Endometrium (tissue), 2 donors: ENCODE results near the gene LAMA3.

Source experiments
- FAIRE-seq: peaks from 2 replicates; lab custom pipeline; 2012; peaks lifted over from hg19 to GRCh38; lab: Jason Lieb, UNC
- donor health status: control.
- donor health status: control.

The LAMA3 gene

GRCh38 chr18:23910032-23910431 is 220.8 kb downstream of the LAMA3 start:
- no peak for FAIRE-seq

GRCh38 chr18:23912356-23912755 is 223.1 kb downstream of the LAMA3 start:
- FAIRE-seq: no peak

- FAIRE-seq: no peak
Observed at GRCh38 chr18:23916338-23916737, 227.1 kb downstream of the LAMA3 start.

DNA sequence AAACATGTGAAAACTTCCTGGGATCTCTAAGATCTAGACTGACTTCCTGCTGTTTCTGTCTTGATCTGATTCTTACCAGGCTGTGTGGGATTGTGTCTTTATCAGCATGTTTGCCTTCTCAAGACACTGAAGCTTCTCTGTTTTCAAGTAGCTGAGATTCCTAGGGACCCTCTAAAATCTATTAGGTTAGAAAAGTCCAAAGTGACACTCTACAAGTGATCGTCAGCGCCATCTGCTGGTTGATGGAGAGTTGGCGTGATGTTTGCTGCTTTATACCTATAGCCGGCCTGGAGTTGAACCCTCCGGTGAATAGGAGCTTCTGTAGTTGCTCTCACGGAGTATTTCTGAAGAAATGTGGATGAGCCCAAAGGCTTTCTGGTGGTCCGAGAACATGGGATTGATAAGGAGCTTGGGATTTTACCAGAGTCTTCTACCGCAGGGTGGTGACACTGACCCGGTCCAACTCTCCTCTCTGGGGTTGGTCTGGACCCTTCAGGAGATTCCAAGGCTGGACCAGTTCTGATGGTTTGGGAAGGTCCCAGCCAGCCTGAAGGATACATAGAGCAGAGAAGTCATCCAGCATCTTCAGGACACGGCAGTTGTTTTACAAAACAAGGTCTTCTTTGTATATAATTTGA is 229.3 kb downstream of the LAMA3 start:
- FAIRE-seq: no peak

DNA sequence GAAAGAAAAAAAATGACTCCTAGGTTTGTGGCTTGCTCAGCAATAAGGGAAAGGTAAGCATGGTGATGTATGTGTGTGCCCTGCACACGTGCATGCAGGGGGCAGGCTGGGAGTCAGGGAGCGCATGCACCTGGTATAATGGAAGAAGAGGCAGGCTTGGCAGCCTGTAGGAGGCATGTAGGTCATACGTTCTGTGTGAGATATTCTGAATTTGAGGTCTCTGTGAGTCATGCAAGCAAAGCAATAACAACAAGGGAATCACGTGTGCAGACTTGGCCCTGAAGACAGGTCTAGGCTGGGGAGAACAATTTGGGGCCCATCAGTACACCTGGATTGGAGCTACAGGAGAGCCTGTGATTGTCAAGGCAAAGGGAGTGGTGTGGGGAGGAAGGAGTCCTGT is 230.8 kb downstream of the LAMA3 start:
- no peak for FAIRE-seq

GRCh38 chr18:23921716-23922285 is 232.5 kb downstream of the LAMA3 start:
- FAIRE-seq: no peak

- no peak for FAIRE-seq
Observed at GRCh38 chr18:23922939-23923338, 233.7 kb downstream of the LAMA3 start.

DNA sequence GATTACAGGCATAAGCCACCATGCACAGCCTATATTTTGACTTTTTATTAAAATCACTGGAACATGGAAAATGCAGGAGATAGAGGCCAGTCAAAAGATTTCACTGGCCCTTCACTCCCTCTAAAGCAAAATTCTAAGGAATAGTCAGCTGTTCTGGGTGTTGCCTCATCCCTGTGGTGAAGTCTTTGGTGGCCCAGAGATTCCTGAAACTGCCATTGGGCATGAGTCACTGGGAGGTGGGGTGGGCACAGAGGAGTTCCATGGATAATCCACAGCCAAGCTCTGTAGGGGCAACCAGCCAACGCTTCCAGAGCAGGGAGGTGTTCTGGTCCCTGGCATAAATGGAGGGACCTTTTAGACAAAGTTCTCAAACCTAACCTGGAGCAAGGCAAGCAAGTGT is 235.6 kb downstream of the LAMA3 start:
- no peak for FAIRE-seq

- FAIRE-seq: no peak
Observed at GRCh38 chr18:23926571-23926970, 237.3 kb downstream of the LAMA3 start.

DNA sequence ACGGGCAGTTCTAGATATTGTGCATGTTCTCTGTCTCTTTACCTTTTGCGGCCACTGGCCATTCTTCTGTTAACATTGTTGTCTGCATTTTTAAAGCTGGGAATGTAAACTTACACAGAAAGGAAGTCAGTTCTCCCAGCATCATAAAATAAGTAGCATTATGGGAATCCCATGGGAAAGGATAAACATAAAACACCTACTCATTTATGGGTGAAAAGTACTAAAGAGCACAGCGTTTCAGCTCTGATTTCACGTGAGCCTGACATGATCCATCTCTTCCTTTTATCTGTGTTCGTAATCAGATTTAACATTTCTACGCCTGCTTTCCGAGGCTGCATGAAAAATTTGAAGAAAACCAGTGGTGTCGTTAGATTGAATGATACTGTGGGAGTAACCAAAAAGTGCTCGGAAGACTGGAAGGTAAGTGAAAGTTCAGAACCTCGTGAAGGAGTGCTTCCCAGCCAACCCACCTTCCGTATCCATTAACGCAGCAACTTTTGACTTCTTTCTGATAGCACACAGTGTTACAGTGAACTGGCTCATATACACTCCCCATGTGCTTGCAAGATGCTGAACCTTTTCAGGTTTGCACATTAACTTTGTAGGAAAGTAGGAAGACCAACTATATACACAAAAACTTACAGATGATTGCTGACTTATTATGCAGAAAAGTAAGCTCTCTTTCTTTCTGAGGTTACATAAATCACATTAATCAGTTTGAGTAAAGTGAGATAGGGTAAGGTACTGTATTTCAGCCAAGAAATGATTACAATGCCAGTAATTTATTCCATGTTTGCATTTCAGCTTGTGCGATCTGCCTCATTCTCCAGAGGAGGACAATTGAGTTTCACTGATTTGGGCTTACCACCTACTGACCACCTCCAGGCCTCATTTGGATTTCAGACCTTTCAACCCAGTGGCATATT is 238.8 kb downstream of the LAMA3 start:
- FAIRE-seq: no peak

GRCh38 chr18:23929362-23929930 is 240.2 kb downstream of the LAMA3 start:
- FAIRE-seq: no peak

GRCh38 chr18:23930002-23930401 is 240.7 kb downstream of the LAMA3 start:
- FAIRE-seq: no peak

- FAIRE-seq: no peak
Observed at GRCh38 chr18:23932385-23933067, 243.3 kb downstream of the LAMA3 start.

- no peak for FAIRE-seq
Observed at GRCh38 chr18:23933407-23933806, 244.2 kb downstream of the LAMA3 start.

DNA sequence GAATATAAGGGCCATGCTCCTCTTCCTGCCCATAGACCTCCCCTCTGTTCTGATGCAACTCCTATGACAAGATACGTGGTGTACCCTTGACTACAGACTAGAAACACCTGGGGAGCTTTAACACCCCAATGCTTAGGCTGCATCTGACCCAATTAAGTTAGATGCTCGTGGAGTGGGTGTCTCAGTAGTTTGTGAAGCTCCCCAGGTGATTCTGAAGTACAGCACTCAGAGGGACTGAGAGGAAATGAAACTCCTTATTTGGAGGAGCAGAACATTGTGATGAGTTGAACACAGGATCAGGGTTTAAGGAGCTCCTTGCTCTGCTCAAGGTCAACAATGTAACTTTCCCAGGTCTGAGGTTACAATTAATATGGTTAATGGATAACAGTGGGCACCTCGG is 245.0 kb downstream of the LAMA3 start:
- FAIRE-seq: no peak

- FAIRE-seq: no peak
Observed at GRCh38 chr18:23934863-23935262, 245.6 kb downstream of the LAMA3 start.

GRCh38 chr18:23935804-23936203 is 246.6 kb downstream of the LAMA3 start:
- FAIRE-seq: no peak

- no peak for FAIRE-seq
Observed at GRCh38 chr18:23936381-23936958, 247.2 kb downstream of the LAMA3 start.

DNA sequence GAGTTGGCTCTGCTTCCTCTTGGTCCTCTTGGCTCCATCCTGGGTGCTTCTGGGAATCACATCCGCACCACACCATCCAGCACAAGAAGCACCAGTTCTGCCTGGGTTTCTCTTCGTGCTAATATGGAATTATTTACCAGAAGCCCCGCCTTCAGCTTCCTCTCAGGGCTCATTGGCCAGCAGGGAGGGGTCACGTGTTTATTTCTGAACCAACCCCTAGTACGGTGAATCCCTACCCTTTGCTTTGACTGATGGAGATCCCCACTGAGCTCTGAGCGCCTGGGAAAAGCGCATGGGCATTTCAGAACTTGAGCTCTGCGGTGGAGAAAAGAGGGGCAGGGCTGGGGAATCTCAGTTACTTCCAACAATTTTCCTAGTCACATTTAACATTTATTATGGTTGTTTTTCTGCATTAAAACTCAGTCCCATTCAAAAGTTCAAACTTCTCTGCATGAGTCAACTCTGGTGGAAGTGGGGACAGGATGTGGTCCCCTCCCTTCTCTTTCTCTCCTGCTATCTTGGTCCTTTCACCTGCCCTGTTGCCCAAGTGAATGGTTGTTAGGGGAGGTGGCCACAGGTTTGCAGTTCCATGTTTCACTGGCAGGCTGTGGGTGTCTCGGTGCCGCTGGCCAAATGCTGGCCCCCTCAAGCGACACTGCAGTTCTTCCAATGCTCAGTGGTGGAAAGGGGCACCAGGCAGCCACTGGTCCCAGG is 248.9 kb downstream of the LAMA3 start:
- FAIRE-seq: no peak

DNA sequence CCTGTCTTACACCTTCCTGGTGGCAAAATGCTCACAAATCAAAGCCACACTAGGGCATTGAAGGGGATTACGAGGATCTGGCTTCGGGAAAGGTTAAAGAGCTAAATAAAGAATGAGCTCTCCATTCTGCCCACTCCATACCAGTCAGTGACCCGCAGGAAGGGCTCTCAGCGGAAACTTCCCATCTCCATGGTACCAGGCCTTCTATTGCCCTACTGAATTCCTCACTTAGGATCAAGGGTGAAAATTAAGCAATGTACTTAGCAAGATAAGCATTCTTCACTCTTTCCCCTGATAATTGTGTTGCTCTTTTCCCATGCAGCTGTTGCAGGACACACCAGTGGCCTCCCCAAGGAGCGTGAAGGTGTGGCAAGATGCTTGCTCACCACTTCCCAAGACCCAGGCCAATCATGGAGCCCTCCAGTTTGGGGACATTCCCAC is 249.7 kb downstream of the LAMA3 start:
- no peak for FAIRE-seq

DNA sequence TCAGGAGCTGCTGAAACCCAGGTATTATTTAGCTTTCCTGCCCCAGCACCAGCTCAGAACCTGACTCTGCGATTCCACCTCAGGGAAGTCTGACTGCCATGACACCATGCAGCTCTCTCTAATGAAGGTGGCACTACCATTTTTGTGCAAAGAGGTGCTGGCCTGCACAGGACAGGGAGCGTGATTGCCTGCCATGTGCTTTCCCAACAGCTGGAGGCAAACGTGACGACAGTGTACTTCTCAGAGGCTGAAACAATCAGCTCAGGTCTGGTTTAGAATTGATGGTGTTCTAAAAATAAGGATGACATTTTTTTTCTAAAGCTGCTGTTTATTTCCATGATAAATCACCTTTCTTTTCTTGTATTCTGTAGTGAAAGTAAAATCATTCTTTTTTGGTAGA is 250.1 kb downstream of the LAMA3 start:
- FAIRE-seq: no peak
